Activated T-cell treated with anti-CD3 and anti-CD28 coated beads for 4 hours (primary cell): ENCODE results near the gene EXOC7.
"Not testable (repeated sequence)": the region's sequence is repeated elsewhere in the genome, so short reads cannot be mapped to it uniquely, and the experiment has no call there.

Source experiments
- DNase-seq: peaks from one replicate; pipeline ENCODE4 v3.0.0-alpha.2; 2020

The EXOC7 gene

GRCh38 chr17:76085731-76086366 is 17.7 kb downstream of the EXOC7 start:
- DNase-seq, result no peak

- no peak for DNase-seq
Observed at GRCh38 chr17:76085066-76085730, 18.4 kb downstream of the EXOC7 start.

GRCh38 chr17:76083536-76084182 is 19.9 kb downstream of the EXOC7 start:
- no peak for DNase-seq

GRCh38 chr17:76082326-76083251 is 21.0 kb downstream of the EXOC7 start:
- DNase-seq, result no peak

GRCh38 chr17:76081295-76082210 is 22.0 kb downstream of the EXOC7 start:
- no peak for DNase-seq

- no peak for DNase-seq
Observed at GRCh38 chr17:76080768-76081287, 22.8 kb downstream of the EXOC7 start.

- DNase-seq, result no peak
Observed at GRCh38 chr17:76079956-76080767, 23.4 kb downstream of the EXOC7 start.

- no peak for DNase-seq
Observed at GRCh38 chr17:76079535-76079955, 24.0 kb downstream of the EXOC7 start.

- no peak for DNase-seq
Observed at GRCh38 chr17:76078860-76079534, 24.6 kb downstream of the EXOC7 start, which contains the start of gene ZACN. TSS of gene ZACN (plus strand) at chr17:76079182. CDS start at chr17:76079265, 83 bp downstream.

- not testable (repeated sequence) for DNase-seq
Observed at GRCh38 chr17:76078370-76078769, 25.2 kb downstream of the EXOC7 start.

GRCh38 chr17:76077584-76078110 is 25.9 kb downstream of the EXOC7 start:
- no peak for DNase-seq

GRCh38 chr17:76076765-76077583 is 26.6 kb downstream of the EXOC7 start:
- no peak for DNase-seq

- no peak for DNase-seq
Observed at GRCh38 chr17:76076146-76076764, 27.3 kb downstream of the EXOC7 start.

- DNase-seq, result no peak
Observed at GRCh38 chr17:76075364-76076145, 28.0 kb downstream of the EXOC7 start.

- no peak for DNase-seq
Observed at GRCh38 chr17:76074390-76075363, 28.9 kb downstream of the EXOC7 start, which contains the start of gene GALR2. TSS of gene GALR2 (plus strand) at chr17:76074781. CDS start at chr17:76074884, 103 bp downstream.
